GM12891 (cell line): Measurements from ENCODE around the gene ZSWIM3.

Experiments
- PAX5 ChIP-seq: IDR thresholded peaks from 2 replicates; pipeline ENCODE4 v1.6.1; 2011; ENCODE audit warnings: low read length, moderate library complexity, mild to moderate bottlenecking; ENCODE audit not compliant: insufficient read depth, severe bottlenecking
- POLR2A ChIP-seq: IDR thresholded peaks from 2 replicates; pipeline ENCODE4 v1.6.1; 2011; ENCODE audit warnings: low read depth, low read length, control low read depth
- POLR2AphosphoS5 ChIP-seq: IDR thresholded peaks from 2 replicates; pipeline ENCODE4 v1.6.1; 2011; ENCODE audit warnings: low read depth, low read length, control low read depth
- SPI1 ChIP-seq: IDR thresholded peaks from 2 replicates; pipeline ENCODE4 v1.6.1; 2011; ENCODE audit warnings: low read depth, low read length, control low read depth
- TAF1 ChIP-seq: IDR thresholded peaks from 2 replicates; pipeline ENCODE4 v1.6.1; 2011; ENCODE audit warnings: low read depth, low read length, control low read depth

DNA sequence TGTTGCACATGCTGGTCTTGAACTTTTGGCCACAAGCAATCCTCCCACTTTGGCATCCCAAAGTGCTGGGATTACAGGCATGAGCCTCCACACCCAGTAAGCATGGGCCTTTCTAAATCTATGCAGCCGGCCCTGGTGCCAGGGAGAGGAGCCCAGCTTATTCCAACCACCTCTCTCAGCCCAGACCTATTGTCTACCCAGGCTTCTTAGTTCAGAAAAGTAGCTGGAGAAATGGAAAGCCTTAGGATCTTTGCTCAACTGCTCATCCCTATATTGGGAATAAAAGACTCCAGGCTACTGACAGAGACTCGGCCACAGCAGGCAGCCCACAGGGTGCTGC lies 69.3 kb downstream of the ZSWIM3 start:
- TF ChIP-seq POLR2A (no peak), POLR2AphosphoS5 (no peak), TAF1 (no peak), PAX5 (no peak), SPI1 (no peak)
